ENCODE measurements around the gene CTNNA3. TPM values are rescaled to one million over a fixed set of nuclear protein-coding genes. Genes with fewer than 3 reads are reported as not detected.

The CTNNA3 gene
- total RNA-seq, 1 experiment from 2014 or later, result 0.32 TPM

DNA sequence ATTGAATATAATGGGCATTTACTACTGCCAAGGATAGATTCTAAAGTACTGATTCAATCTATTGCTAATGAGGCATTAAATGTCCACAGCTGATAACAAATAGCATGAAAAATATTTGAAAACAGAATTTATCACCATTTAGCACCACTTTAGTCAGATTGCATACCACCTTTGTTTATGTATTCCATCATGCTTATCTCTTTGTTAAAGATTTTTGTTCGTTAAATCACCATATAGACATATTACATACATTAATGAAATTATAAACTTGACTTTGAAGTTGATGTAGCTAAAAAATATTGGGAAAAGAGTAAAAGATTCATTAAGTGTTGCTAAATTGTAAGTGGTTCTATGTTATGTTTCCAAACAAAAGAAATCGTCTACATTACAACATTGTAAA, 1022.9 kb downstream of the CTNNA3 start:
- RAD21 ChIA-PET (ENCODE audit: low non-redundant PET in 1 of 2, low total read pairs in 2 of 2, uncharacterized antibody in 2 of 2, unreplicated experiment in 2 of 2), result no interaction called here
- no peaks in the 10 kb centered on the region for H3K36me3 ChIP-seq (ENCODE audit: control insufficient read depth in 1 of 2, insufficient read depth in 2 of 2, low read length in 2 of 2)
- no peak overlapping the region for H3K27ac ChIP-seq (ENCODE audit: low read depth, low read length)
- no peak for DNase-seq (ENCODE audit: low read depth, low spot score)
- ATAC-seq, result no peak
- no peaks in the 10 kb centered on the region for H3K27me3 ChIP-seq (ENCODE audit: insufficient read depth, low read length)
- BruUV-seq (replicated peaks), result no TSS peak
- H3K79me2 ChIP-seq (ENCODE audit: insufficient read depth, low read length), result no peaks in the 10 kb centered on the region
- H3K4me1 ChIP-seq (ENCODE audit: control insufficient read depth in 1 of 2, insufficient read depth in 2 of 2, low read length in 2 of 2), result no peaks in the 10 kb centered on the region
- CTCF ChIA-PET, result no interaction called here
- intact Hi-C loops (cut with micrococcal nuclease), result no loop called here
- H2AFZ ChIP-seq (ENCODE audit: low read depth, low read length, poor library complexity, severe bottlenecking), result no peak overlapping the region
- H3K4me3 ChIP-seq (replicated peaks in 1 of 2; ENCODE audit: low read depth in 1 of 2, low read length in 2 of 2), result no peak overlapping the region
- H4K20me1 ChIP-seq (ENCODE audit: insufficient read depth), result no peaks in the 10 kb centered on the region
- H3K9me3 ChIP-seq (ENCODE audit: control insufficient read depth in 1 of 2, insufficient read depth in 1 of 2, low read depth in 1 of 2, low read length in 2 of 2), result no peaks in the 10 kb centered on the region
- no peaks in the 10 kb centered on the region for H3K9me2 ChIP-seq (ENCODE audit: insufficient read depth)
- TF ChIP-seq ZFX (IDR thresholded peaks at IDR 0.05), result no peak
- no peak for TF ChIP-seq SIN3A (IDR thresholded peaks at IDR 0.05; ENCODE audit: low read depth)
- TF ChIP-seq ELF1 (IDR thresholded peaks at IDR 0.05; ENCODE audit: borderline replicate concordance, low read depth), result no peak
- TF ChIP-seq POLR2AphosphoS5 (IDR thresholded peaks at IDR 0.05; ENCODE audit: low read depth, low read length), result no peak
- no peak for TF ChIP-seq TCF7L2 (IDR thresholded peaks at IDR 0.05; ENCODE audit: borderline replicate concordance, extremely low read depth, insufficient read depth, insufficient read length)
- TF ChIP-seq YY1 (IDR thresholded peaks at IDR 0.05; ENCODE audit: extremely low read depth, insufficient replicate concordance, low read depth, low read length), result no peak
- TF ChIP-seq SRF (IDR thresholded peaks at IDR 0.05; ENCODE audit: low read depth), result no peak
- TF ChIP-seq EZH2phosphoT487 (IDR thresholded peaks at IDR 0.05; ENCODE audit: borderline replicate concordance), result no peak
- no peak for TF ChIP-seq CBX3 (IDR thresholded peaks at IDR 0.05; ENCODE audit: low read depth)
- TF ChIP-seq RAD21 (IDR thresholded peaks at IDR 0.05; ENCODE audit: low read depth), result no peak
- no peak for TF ChIP-seq POLR2A (IDR thresholded peaks at IDR 0.05; ENCODE audit: borderline replicate concordance, extremely low read depth, insufficient read depth, insufficient read length)
- no peak for TF ChIP-seq ATF3 (IDR thresholded peaks at IDR 0.05)
- TF ChIP-seq CEBPB (IDR thresholded peaks at IDR 0.05; ENCODE audit: low read depth), result no peak
- no peak for TF ChIP-seq MAX (IDR thresholded peaks at IDR 0.05)
- no peak for TF ChIP-seq ZBTB33 (IDR thresholded peaks at IDR 0.05; ENCODE audit: extremely low read depth, insufficient replicate concordance, low read length)
- no peak for TF ChIP-seq FOSL1 (IDR thresholded peaks at IDR 0.05; ENCODE audit: low read depth)
- POLR2A ChIA-PET, result no interaction called here
- H3K4me2 ChIP-seq (ENCODE audit: low read length), result no peak overlapping the region
- H3K9ac ChIP-seq (ENCODE audit: low read length), result no peak overlapping the region
